ENCODE measurements around the gene SCAP. TPM values are rescaled to one million over a fixed set of nuclear protein-coding genes. Genes with fewer than 3 reads are reported as not detected.

SCAP gene
- total and polyA plus RNA-seq, 2 donors (not counting 1 experiment from before 2014, with no cell fraction given) = 13.6 to 67.7 TPM

GRCh38 chr3:47444103-47444502 lies 31.6 kb downstream of the SCAP start:
- H3K27me3 ChIP-seq (ENCODE audit: control insufficient read depth, insufficient read depth, low read length) = no peaks in the 10 kb centered on the region
- peaks cover 4% of the 10 kb centered on the region for H3K4me1 ChIP-seq (ENCODE audit: control insufficient read depth, extremely low read depth, insufficient read depth, low read length)
- no peaks in the 10 kb centered on the region for H4K20me1 ChIP-seq (ENCODE audit: control insufficient read depth, extremely low read depth, insufficient read depth, low read length)
- H3K36me3 ChIP-seq (ENCODE audit: control insufficient read depth, insufficient read depth, low read length) = peaks cover 4% of the 10 kb centered on the region
- no peak for TF ChIP-seq CTCF (conservative IDR thresholded peaks at IDR 0.05 in 1 of 2, IDR thresholded peaks at IDR 0.05 in 1 of 2; ENCODE audit: low read depth in 1 of 2, low read length in 2 of 2)
- TF ChIP-seq EZH2 (IDR thresholded peaks at IDR 0.05; ENCODE audit: low read length, missing control alignments) = no peak
- DNase-seq (ENCODE audit: low read depth in 2 of 2) = peak in 1 of 2 donors; percentile 23
- H3K27ac ChIP-seq (ENCODE audit: insufficient read depth, low read length) = no peak overlapping the region
- H3K4me2 ChIP-seq (ENCODE audit: extremely low read depth, insufficient read depth, low read length) = no peak overlapping the region
- H3K9me3 ChIP-seq (ENCODE audit: control insufficient read depth, insufficient read depth, low read depth, low read length) = no peaks in the 10 kb centered on the region
- H3K4me3 ChIP-seq (replicated peaks in 1 of 4; ENCODE audit: control extremely low read depth in 1 of 4, insufficient read depth in 1 of 4, low read depth in 3 of 4, low read length in 4 of 4) = no peak overlapping the region
- H3K79me2 ChIP-seq (ENCODE audit: control insufficient read depth, insufficient read depth, low read length) = no peaks in the 10 kb centered on the region
- no peak overlapping the region for H3K9ac ChIP-seq (ENCODE audit: insufficient read depth, low read length)
- H2AFZ ChIP-seq (ENCODE audit: low read length) = no peak overlapping the region

- Histone ChIP-seq H3K27ac (ENCODE audit: insufficient read depth, low read length) (peak overlapping the region; percentile 36), H4K20me1 (ENCODE audit: control insufficient read depth, extremely low read depth, insufficient read depth, low read length) (no peaks in the 10 kb centered on the region), H3K9ac (ENCODE audit: insufficient read depth, low read length) (no peak overlapping the region), H3K4me1 (ENCODE audit: control insufficient read depth, extremely low read depth, insufficient read depth, low read length) (peaks cover 4% of the 10 kb centered on the region), H2AFZ (ENCODE audit: low read length) (no peak overlapping the region), H3K27me3 (ENCODE audit: control insufficient read depth, insufficient read depth, low read length) (no peaks in the 10 kb centered on the region), H3K4me3 (replicated peaks in 1 of 4; ENCODE audit: control extremely low read depth in 1 of 4, insufficient read depth in 1 of 4, low read depth in 3 of 4, low read length in 4 of 4) (no peak overlapping the region), H3K9me3 (ENCODE audit: control insufficient read depth, insufficient read depth, low read depth, low read length) (no peaks in the 10 kb centered on the region), H3K36me3 (ENCODE audit: control insufficient read depth, insufficient read depth, low read length) (peaks cover 4% of the 10 kb centered on the region), H3K79me2 (ENCODE audit: control insufficient read depth, insufficient read depth, low read length) (no peaks in the 10 kb centered on the region), H3K4me2 (ENCODE audit: extremely low read depth, insufficient read depth, low read length) (peak overlapping the region; percentile 13)
- TF ChIP-seq CTCF (conservative IDR thresholded peaks at IDR 0.05 in 1 of 2, IDR thresholded peaks at IDR 0.05 in 1 of 2; ENCODE audit: low read depth in 1 of 2, low read length in 2 of 2) (no peak), EZH2 (IDR thresholded peaks at IDR 0.05; ENCODE audit: low read length, missing control alignments) (no peak)
- DNase-seq (ENCODE audit: low read depth in 2 of 2) = no peak
Observed at GRCh38 chr3:47443611-47443995, 32.1 kb downstream of the SCAP start.

- no peak for DNase-seq (ENCODE audit: low read depth in 2 of 2)
- Histone ChIP-seq H3K79me2 (ENCODE audit: control insufficient read depth, insufficient read depth, low read length) (no peaks in the 10 kb centered on the region), H3K9ac (ENCODE audit: insufficient read depth, low read length) (no peak overlapping the region)
Observed at GRCh38 chr3:47441796-47442551, 33.8 kb downstream of the SCAP start.

More at GRCh38 chr3:47441796-47442551, 33.8 kb downstream of the SCAP start:
- no peak overlapping the region for H3K27ac ChIP-seq (ENCODE audit: insufficient read depth, low read length)
- TF ChIP-seq EZH2 (IDR thresholded peaks at IDR 0.05; ENCODE audit: low read length, missing control alignments) (no peak), CTCF (conservative IDR thresholded peaks at IDR 0.05 in 1 of 2, IDR thresholded peaks at IDR 0.05 in 1 of 2; ENCODE audit: low read depth in 1 of 2, low read length in 2 of 2) (no peak)
- no peaks in the 10 kb centered on the region for H3K27me3 ChIP-seq (ENCODE audit: control insufficient read depth, insufficient read depth, low read length)
- no peak overlapping the region for H2AFZ ChIP-seq (ENCODE audit: low read length)
- no peaks in the 10 kb centered on the region for H3K9me3 ChIP-seq (ENCODE audit: control insufficient read depth, insufficient read depth, low read depth, low read length)
- H3K4me1 ChIP-seq (ENCODE audit: control insufficient read depth, extremely low read depth, insufficient read depth, low read length) = peaks cover 4% of the 10 kb centered on the region
- peaks cover 4% of the 10 kb centered on the region for H3K36me3 ChIP-seq (ENCODE audit: control insufficient read depth, insufficient read depth, low read length)
- H4K20me1 ChIP-seq (ENCODE audit: control insufficient read depth, extremely low read depth, insufficient read depth, low read length) = no peaks in the 10 kb centered on the region
- no peak overlapping the region for H3K4me3 ChIP-seq (replicated peaks in 1 of 4; ENCODE audit: control extremely low read depth in 1 of 4, insufficient read depth in 1 of 4, low read depth in 3 of 4, low read length in 4 of 4)
- no peak overlapping the region for H3K4me2 ChIP-seq (ENCODE audit: extremely low read depth, insufficient read depth, low read length)
